Left forelimb (tissue), 1 donor: Measurements from ENCODE around the gene CCDC51.
"Not testable (repeated sequence)": the region's sequence is repeated elsewhere in the genome, so short reads cannot be mapped to it uniquely, and the experiment has no call there.

ENCODE experiments used
- DNase-seq: peaks from one replicate; pipeline ENCODE4 v3.0.0-alpha.2; 2018; ENCODE audit warnings: low spot score

The CCDC51 gene

GRCh38 chr3:48465531-48466378, 25.8 kb upstream of the CCDC51 start:
- DNase-seq = peak; percentile 95

DNA sequence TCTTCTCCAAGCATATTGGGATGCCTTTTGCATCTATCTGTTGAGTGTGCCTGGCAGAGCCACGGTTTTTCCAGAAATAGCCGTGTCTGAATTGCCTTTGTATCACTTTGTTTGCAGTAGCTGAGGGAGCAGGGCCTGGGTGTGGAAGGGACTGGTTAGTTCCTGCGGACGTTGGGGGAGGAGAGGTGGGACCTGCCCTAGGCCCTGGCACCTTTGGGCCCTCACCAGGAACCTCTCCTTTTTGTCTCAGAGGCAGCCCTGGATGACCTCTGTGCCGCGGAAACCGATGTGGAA, 25.3 kb upstream of the CCDC51 start:
- DNase-seq = no peak

GRCh38 chr3:48464713-48465221, 24.8 kb upstream of the CCDC51 start:
- no peak for DNase-seq

DNA sequence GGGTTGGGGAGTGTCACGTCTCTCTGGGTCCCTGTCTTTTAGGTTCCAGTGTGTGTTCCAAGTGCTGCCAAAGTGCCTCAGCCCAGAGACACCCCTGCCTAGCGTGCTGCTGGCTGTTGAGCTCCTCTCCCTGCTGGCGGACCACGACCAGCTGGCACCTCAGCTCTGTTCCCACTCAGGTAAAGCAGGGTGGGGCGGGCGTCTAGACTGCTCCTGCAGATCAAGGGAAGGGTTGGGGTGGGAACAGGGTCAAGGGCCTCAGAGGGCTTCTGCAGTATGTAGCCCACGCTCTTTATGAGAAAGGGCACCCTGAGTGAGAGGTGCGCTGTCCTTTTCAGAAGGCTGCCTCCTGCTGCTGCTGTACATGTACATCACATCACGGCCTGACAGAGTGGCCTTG, 23.8 kb upstream of the CCDC51 start:
- no peak for DNase-seq

- DNase-seq = not testable (repeated sequence)
These were observed 21.8 kb upstream of the CCDC51 start for GRCh38 chr3:48461767-48462166.

GRCh38 chr3:48460517-48460902, 20.6 kb upstream of the CCDC51 start:
- no peak for DNase-seq

GRCh38 chr3:48459773-48460516, 20.0 kb upstream of the CCDC51 start:
- DNase-seq = no peak

GRCh38 chr3:48459331-48459730, 19.4 kb upstream of the CCDC51 start:
- DNase-seq = no peak

DNA sequence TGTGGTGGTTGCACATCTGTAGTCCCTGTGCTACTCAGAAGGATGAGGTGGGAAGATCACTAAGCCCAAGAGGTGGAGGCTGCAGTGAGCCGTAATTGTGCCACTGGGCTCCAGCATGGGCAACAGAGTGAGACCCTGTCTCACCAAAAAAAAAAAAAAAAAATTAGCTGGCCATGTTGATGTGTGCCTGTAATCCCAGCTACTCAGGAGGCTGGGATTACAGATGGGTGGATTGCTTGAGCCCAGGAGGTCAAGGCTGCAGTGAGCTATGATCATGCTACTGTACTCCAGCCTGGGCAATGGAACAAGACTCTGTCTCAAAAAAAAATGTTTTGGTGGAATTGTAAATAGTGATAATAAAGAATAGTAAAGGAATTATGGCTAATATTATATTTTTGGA, 16.5 kb upstream of the CCDC51 start:
- DNase-seq = no peak

- no peak for DNase-seq
These were observed 11.4 kb upstream of the CCDC51 start for GRCh38 chr3:48451270-48451669.

GRCh38 chr3:48446425-48447193, 6.7 kb upstream of the CCDC51 start, which contains the start of gene ATRIP:
Gene ATRIP, plus strand, starts transcription at chr3:48446737. Its CDS starts 109 bp downstream, at chr3:48446846.
- DNase-seq = peak; percentile 93

GRCh38 chr3:48446043-48446424, 6.1 kb upstream of the CCDC51 start:
- DNase-seq = no peak

- no peak for DNase-seq
These were observed 5.5 kb upstream of the CCDC51 start for GRCh38 chr3:48445277-48445882.

DNA sequence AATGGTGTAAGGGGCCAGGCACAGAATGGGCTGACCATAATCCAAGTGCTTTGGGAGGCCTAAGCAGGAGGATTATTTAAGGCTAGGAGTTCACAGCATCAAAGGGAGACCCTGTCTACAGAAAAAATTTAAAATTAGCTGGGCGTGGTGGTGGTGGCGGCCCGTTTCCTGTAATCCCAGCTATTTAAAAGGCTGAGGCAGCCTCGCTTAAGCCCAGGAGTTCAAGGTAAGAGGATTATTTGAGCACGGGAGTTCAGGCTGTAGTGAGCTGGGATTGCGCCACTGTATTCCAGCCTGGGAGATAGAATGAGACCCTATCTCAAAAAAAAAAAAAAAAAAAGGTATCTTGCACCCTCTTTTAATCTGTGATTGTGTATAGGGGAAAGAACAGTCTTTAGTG, 2.0 kb upstream of the CCDC51 start:
- no peak for DNase-seq

GRCh38 chr3:48440590-48440958, 655 bp upstream of the CCDC51 start:
- DNase-seq = no peak

- no peak for DNase-seq
These were observed 2.1 kb downstream of the CCDC51 start for GRCh38 chr3:48437812-48438211.

- no peak for DNase-seq
These were observed 3.1 kb downstream of the CCDC51 start for GRCh38 chr3:48436855-48437254.

DNA sequence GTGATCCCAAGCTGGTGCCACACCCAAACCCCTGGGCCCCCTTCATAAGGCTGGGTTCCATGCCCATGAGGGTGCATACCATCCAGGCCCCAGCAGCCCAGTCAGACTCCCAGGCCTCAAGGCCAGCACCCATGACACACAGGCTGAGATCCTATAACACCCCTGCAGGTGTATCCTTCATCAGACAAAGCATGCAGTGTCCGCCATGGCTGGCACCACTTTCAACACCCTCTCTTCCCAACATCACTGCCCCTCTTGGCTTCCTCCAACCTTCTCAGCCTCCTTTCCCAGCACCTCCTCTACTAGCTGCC, 3.5 kb downstream of the CCDC51 start:
- DNase-seq = no peak

GRCh38 chr3:48435774-48436476, 4.0 kb downstream of the CCDC51 start:
- peak; percentile 87 for DNase-seq

DNA sequence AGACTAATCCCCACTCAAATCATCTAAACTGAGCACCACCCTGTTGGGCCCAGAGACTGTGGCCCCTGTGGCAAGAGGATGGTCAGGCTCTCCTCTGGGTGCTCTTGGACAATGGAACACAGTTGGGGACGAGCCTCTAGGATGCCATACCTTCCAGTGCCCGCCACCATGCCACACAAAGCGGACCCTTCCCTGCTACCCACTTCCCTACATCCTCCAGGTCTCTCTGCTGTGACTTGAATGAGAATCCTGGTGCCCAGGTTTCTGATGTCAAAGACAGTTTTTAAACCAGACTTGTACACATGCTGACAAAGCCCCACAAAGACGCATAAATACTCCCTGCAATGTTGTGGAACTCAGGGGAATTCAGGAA, 4.7 kb downstream of the CCDC51 start:
- no peak for DNase-seq

- DNase-seq = no peak
These were observed 5.2 kb downstream of the CCDC51 start for GRCh38 chr3:48434591-48435222.
